ENCODE results near the gene STRIP1. TPM values are rescaled to one million over a fixed set of nuclear protein-coding genes. Genes with fewer than 3 reads are reported as not detected.

Gene STRIP1
- total and polyA plus RNA-seq, 10 donors: 11.8 to 98.7 (median 59.3) TPM

GRCh38 chr1:110084227-110085078 is 50.0 kb downstream of the STRIP1 start:
- 1 to 3% (median 2%) methylated on average over 44 to 72 of the region's 72 CpGs for WGBS, 5 donors
- intact Hi-C loops (cut with DNase I; ENCODE audit: low total_unique reads): no loop called here
- Histone ChIP-seq H3K4me3 (peak overlapping the region; percentile 52 to 85 (median 66)), H3K9me3 (no peaks in the 10 kb centered on the region), H3K4me1 (peaks cover 9 to 55% (median 37%) of the 10 kb centered on the region in 6 donors), H3K27me3 (replicated peaks in 1 of 7) (peaks cover 0 to 52% (median 13%) of the 10 kb centered on the region in 7 donors), H3K36me3 (no peaks in the 10 kb centered on the region), H3K27ac (peak overlapping the region; percentile 57 to 81 (median 69))
- peak; percentile 85 for DNase-seq
- TF ChIP-seq CTCF (IDR thresholded peaks at IDR 0.05 in 8 of 11, conservative IDR thresholded peaks at IDR 0.05 in 3 of 11): peak in 1 of 11 experiments; percentile 15
- no peak for TF ChIP-seq POLR2A (IDR thresholded peaks at IDR 0.05)
- peak; percentile 53 to 86 (median 80) for TF ChIP-seq POLR2AphosphoS5 (IDR thresholded peaks at IDR 0.05)

GRCh38 chr1:110085671-110086070 is 51.2 kb downstream of the STRIP1 start:
- no peaks in the 10 kb centered on the region for H3K9me3 ChIP-seq
- H3K4me3 ChIP-seq: no peak overlapping the region
- H3K27ac ChIP-seq: no peak overlapping the region
- no peak for TF ChIP-seq POLR2AphosphoS5 (IDR thresholded peaks at IDR 0.05)
- TF ChIP-seq CTCF (IDR thresholded peaks at IDR 0.05 in 8 of 11, conservative IDR thresholded peaks at IDR 0.05 in 3 of 11): no peak
- TF ChIP-seq POLR2A (IDR thresholded peaks at IDR 0.05): no peak
- 79 to 92% (median 88%) methylated on average over 5 of the region's 5 CpGs for WGBS, 5 donors
- H3K36me3 ChIP-seq: no peaks in the 10 kb centered on the region
- H3K27me3 ChIP-seq (replicated peaks in 1 of 7): peaks cover 0 to 52% (median 13%) of the 10 kb centered on the region in 7 donors
- peaks cover 11 to 66% (median 44%) of the 10 kb centered on the region in 6 donors for H3K4me1 ChIP-seq
- DNase-seq: no peak
- intact Hi-C loops (cut with DNase I; ENCODE audit: low total_unique reads): no loop called here

GRCh38 chr1:110086961-110087360 is 52.5 kb downstream of the STRIP1 start:
- WGBS, 5 donors: 68 to 77% (median 71%) methylated on average over 4 of the region's 4 CpGs
- no peak overlapping the region for H3K27ac ChIP-seq
- peaks cover 0 to 47% (median 13%) of the 10 kb centered on the region in 7 donors for H3K27me3 ChIP-seq (replicated peaks in 1 of 7)
- TF ChIP-seq POLR2AphosphoS5 (IDR thresholded peaks at IDR 0.05) (no peak), CTCF (IDR thresholded peaks at IDR 0.05 in 8 of 11, conservative IDR thresholded peaks at IDR 0.05 in 3 of 11) (no peak), POLR2A (IDR thresholded peaks at IDR 0.05) (no peak)
- no peak overlapping the region for H3K4me3 ChIP-seq
- intact Hi-C loops (cut with DNase I; ENCODE audit: low total_unique reads): no loop called here
- no peaks in the 10 kb centered on the region for H3K36me3 ChIP-seq
- H3K4me1 ChIP-seq: peaks cover 11 to 66% (median 44%) of the 10 kb centered on the region in 6 donors
- no peak for DNase-seq
- no peaks in the 10 kb centered on the region for H3K9me3 ChIP-seq
